ENCODE data around the gene SLC10A3.

SLC10A3 gene

GRCh38 chrX:154515966-154516655 is 25.7 kb upstream of the SLC10A3 start, which contains the start of gene FAM3A (continued):
- TF ChIP-seq ZSCAN5A (tag by site-specific recombination; IDR thresholded peaks at IDR 0.05) (no peak), ZNF624 (tag by site-specific recombination; IDR thresholded peaks at IDR 0.05) (no peak), ZFP37 (tag by site-specific recombination; IDR thresholded peaks at IDR 0.05) (no peak), SP7 (tag by site-specific recombination; IDR thresholded peaks at IDR 0.05) (no peak), ZEB2 (tag by site-specific recombination; IDR thresholded peaks at IDR 0.05) (no peak), PRDM10 (tag by site-specific recombination; IDR thresholded peaks at IDR 0.05) (peak; percentile 91), MZF1 (tag by site-specific recombination; IDR thresholded peaks at IDR 0.05; ENCODE audit: borderline replicate concordance) (no peak), ZNF132 (tag by site-specific recombination; IDR thresholded peaks at IDR 0.05; ENCODE audit: borderline replicate concordance) (no peak), YY2 (tag by site-specific recombination; IDR thresholded peaks at IDR 0.05) (no peak), ZNF785 (tag by site-specific recombination; IDR thresholded peaks at IDR 0.05) (no peak), ZNF324 (tag by site-specific recombination; IDR thresholded peaks at IDR 0.05) (0 out of 2 replicates have a peak, but pooled peaks have one; percentile 28), ZNF658 (tag by site-specific recombination; IDR thresholded peaks at IDR 0.05) (no peak), MYNN (tag by site-specific recombination; IDR thresholded peaks at IDR 0.05; ENCODE audit: borderline replicate concordance) (no peak), ZBTB8A (tag by site-specific recombination; IDR thresholded peaks at IDR 0.05) (peak; percentile 93), ZNF549 (tag by site-specific recombination; IDR thresholded peaks at IDR 0.05) (no peak), BCL11A (tag by site-specific recombination; IDR thresholded peaks at IDR 0.05; ENCODE audit: low read depth) (no peak), ZFP3 (tag by site-specific recombination; IDR thresholded peaks at IDR 0.05; ENCODE audit: low read depth) (no peak), ZNF560 (tag by site-specific recombination; IDR thresholded peaks at IDR 0.05; ENCODE audit: borderline replicate concordance) (no peak), ZNF692 (tag by site-specific recombination; IDR thresholded peaks at IDR 0.05) (no peak), ZNF521 (tag by site-specific recombination; IDR thresholded peaks at IDR 0.05) (no peak), ZNF133 (tag by site-specific recombination; IDR thresholded peaks at IDR 0.05) (no peak), FEZF1 (tag by site-specific recombination; IDR thresholded peaks at IDR 0.05) (peak; percentile 60; the same call in 1 of the 2 replicates), ZSCAN23 (tag by site-specific recombination; IDR thresholded peaks at IDR 0.05) (no peak), ZNF121 (tag by site-specific recombination; IDR thresholded peaks at IDR 0.05) (no peak)
- TF ChIP-seq, protein P1, sequence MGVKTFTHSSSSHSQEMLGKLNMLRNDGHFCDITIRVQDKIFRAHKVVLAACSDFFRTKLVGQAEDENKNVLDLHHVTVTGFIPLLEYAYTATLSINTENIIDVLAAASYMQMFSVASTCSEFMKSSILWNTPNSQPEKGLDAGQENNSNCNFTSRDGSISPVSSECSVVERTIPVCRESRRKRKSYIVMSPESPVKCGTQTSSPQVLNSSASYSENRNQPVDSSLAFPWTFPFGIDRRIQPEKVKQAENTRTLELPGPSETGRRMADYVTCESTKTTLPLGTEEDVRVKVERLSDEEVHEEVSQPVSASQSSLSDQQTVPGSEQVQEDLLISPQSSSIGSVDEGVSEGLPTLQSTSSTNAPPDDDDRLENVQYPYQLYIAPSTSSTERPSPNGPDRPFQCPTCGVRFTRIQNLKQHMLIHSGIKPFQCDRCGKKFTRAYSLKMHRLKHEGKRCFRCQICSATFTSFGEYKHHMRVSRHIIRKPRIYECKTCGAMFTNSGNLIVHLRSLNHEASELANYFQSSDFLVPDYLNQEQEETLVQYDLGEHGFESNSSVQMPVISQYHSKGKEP (tag by site-specific recombination; IDR thresholded peaks at IDR 0.05) = no peak
- TF ChIP-seq, protein P2, sequence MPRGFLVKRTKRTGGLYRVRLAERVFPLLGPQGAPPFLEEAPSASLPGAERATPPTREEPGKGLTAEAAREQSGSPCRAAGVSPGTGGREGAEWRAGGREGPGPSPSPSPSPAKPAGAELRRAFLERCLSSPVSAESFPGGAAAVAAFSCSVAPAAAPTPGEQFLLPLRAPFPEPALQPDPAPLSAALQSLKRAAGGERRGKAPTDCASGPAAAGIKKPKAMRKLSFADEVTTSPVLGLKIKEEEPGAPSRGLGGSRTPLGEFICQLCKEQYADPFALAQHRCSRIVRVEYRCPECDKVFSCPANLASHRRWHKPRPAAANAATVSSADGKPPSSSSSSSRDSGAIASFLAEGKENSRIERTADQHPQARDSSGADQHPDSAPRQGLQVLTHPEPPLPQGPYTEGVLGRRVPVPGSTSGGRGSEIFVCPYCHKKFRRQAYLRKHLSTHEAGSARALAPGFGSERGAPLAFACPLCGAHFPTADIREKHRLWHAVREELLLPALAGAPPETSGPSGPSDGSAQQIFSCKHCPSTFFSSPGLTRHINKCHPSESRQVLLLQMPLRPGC (tag by site-specific recombination; IDR thresholded peaks at IDR 0.05) = no peak

Measured in HEK293 (cell line).